ENCODE data around the gene FAM227B.
"Not testable (repeated sequence)": the region's sequence is repeated elsewhere in the genome, so short reads cannot be mapped to it uniquely, and the experiment has no call there.

GRCh38 chr15:49666486-49666885 lies 45.9 kb upstream of the FAM227B start:
- not testable (repeated sequence) for TF ChIP-seq CTCF, POLR2A, POLR2AphosphoS5 (IDR thresholded peaks at IDR 0.05)
